Measurements from ENCODE around the gene LEKR1. TPM values are rescaled to one million over a fixed set of nuclear protein-coding genes. Genes with fewer than 3 reads are reported as not detected.
A peak's percentile ranks its signal among the peaks of the same experiment; 100 is the strongest.

The LEKR1 gene
- total and polyA plus RNA-seq, 9 of the 15 experiments (the other 6 are each of a cell fraction or from before 2014, with no cell fraction given), result 0.76 to 1.8 (median 1.2) TPM

GRCh38 chr3:156812521-156813335, 13.4 kb upstream of the LEKR1 start (continued):
- TF ChIP-seq, protein P1, sequence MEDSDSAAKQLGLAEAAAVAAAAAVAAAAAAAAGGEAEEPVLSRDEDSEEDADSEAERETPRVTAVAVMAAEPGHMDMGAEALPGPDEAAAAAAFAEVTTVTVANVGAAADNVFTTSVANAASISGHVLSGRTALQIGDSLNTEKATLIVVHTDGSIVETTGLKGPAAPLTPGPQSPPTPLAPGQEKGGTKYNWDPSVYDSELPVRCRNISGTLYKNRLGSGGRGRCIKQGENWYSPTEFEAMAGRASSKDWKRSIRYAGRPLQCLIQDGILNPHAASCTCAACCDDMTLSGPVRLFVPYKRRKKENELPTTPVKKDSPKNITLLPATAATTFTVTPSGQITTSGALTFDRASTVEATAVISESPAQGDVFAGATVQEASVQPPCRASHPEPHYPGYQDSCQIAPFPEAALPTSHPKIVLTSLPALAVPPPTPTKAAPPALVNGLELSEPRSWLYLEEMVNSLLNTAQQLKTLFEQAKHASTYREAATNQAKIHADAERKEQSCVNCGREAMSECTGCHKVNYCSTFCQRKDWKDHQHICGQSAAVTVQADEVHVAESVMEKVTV (CRISPR knock-in tag; IDR thresholded peaks at IDR 0.05), result 0 out of 2 replicates have a peak, but pooled peaks have one; percentile 39
- TF ChIP-seq MLX (CRISPR knock-in tag; conservative IDR thresholded peaks at IDR 0.05) (no peak), JUN (IDR thresholded peaks at IDR 0.05; ENCODE audit: borderline replicate concordance, low read depth, low read length) (peak; percentile 95), JUN (CRISPR knock-in tag; IDR thresholded peaks at IDR 0.05; ENCODE audit: borderline replicate concordance) (no peak), TAF15 (IDR thresholded peaks at IDR 0.05; ENCODE audit: low read depth, low read length) (no peak)

DNA sequence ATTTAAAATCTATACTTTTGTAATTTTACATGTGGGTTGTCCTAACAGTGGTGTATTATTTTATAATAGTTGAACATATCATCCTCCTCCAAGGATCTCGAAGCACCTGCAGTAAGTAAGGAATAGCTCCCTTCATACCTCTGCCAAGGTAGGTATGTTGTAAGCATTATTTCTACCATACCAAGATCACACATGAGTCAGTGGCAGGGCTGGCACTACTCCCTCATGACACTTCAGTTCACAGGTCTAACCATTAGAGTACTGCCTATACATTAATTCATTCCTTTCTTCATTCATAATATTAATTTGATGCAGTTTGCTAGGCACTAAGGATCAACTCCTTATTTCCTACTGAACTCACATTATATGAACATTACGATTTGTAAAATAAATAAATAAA, 11.9 kb upstream of the LEKR1 start:
- ChIA-PET POLR2A (no interaction called here), CTCF (ENCODE audit: low intra/inter-chr PET ratio) (no interaction called here)
- no peaks in the 10 kb centered on the region for H4K20me1 ChIP-seq (replicated peaks; ENCODE audit: control insufficient read depth, insufficient read depth, low read length)
- H3K27ac ChIP-seq (ENCODE audit: extremely low read depth, low read depth, low read length), result no peak overlapping the region
- H3K4me3 ChIP-seq, result no peak overlapping the region
- no peak overlapping the region for H2AFZ ChIP-seq (ENCODE audit: low read depth, low read length)
- H3K27me3 ChIP-seq (ENCODE audit: control insufficient read depth in 2 of 2, insufficient read depth in 2 of 2, low read length in 2 of 2), result no peaks in the 10 kb centered on the region
- intact Hi-C loops (cut with micrococcal nuclease), result loop anchor here (5.0 to 10.0 kb wide), 2 partner anchors 137 to 259 kb away; partner anchors contain the start of gene SSR3
- H3K79me2 ChIP-seq (ENCODE audit: control insufficient read depth, insufficient read depth, low read length), result no peaks in the 10 kb centered on the region
- H3K4me2 ChIP-seq (ENCODE audit: insufficient read depth, low read length), result no peak overlapping the region
- FAIRE-seq, result no peak
- no peaks in the 10 kb centered on the region for H3K9me1 ChIP-seq (ENCODE audit: control insufficient read depth, insufficient read depth, low read length)
- peaks cover 14 to 19% of the 10 kb centered on the region in 2 experiments for H3K4me1 ChIP-seq (replicated peaks in 1 of 2; ENCODE audit: control insufficient read depth in 2 of 2, insufficient read depth in 2 of 2, low read length in 2 of 2)
- WGBS (ENCODE audit: insufficient coverage, low coverage, missing lambda C conversion rate), result 70% methylated on average over 2 of the region's 2 CpGs
- DNase-seq (ENCODE audit: extremely low read depth in 1 of 4, low spot score in 3 of 4), result no peak
- no TSS peak for BruUV-seq (replicated peaks)
- no peaks in the 10 kb centered on the region for H3K36me3 ChIP-seq (ENCODE audit: control insufficient read depth, insufficient read depth, low read length)
- H3K9ac ChIP-seq (ENCODE audit: insufficient read depth in 1 of 2, low read depth in 2 of 2, low read length in 2 of 2), result no peak overlapping the region
- ATAC-seq, result no peak
- in situ Hi-C loops (cut with MboI), result no loop called here
- no peaks in the 10 kb centered on the region for H3K9me3 ChIP-seq (replicated peaks; ENCODE audit: control insufficient read depth, insufficient read depth, low read depth, low read length)
- TF ChIP-seq CBX8 (IDR thresholded peaks at IDR 0.05; ENCODE audit: borderline replicate concordance, extremely low read depth, low read depth, low read length, poor library complexity, severe bottlenecking), result no peak
- no peak for TF ChIP-seq NR2C1 (IDR thresholded peaks at IDR 0.05)
- no peak for TF ChIP-seq NR2C1 (tag; IDR thresholded peaks at IDR 0.05)
- TF ChIP-seq SRSF9 (IDR thresholded peaks at IDR 0.05; ENCODE audit: borderline replicate concordance, low read depth, low read length), result no peak
- no peak for TF ChIP-seq HNRNPUL1 (IDR thresholded peaks at IDR 0.05; ENCODE audit: low read length)
- TF ChIP-seq, protein P2, sequence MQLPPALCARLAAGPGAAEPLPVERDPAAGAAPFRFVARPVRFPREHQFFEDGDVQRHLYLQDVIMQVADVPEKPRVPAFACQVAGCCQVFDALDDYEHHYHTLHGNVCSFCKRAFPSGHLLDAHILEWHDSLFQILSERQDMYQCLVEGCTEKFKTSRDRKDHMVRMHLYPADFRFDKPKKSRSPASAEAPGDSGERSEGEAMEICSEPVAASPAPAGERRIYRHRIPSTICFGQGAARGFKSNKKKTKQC (CRISPR knock-in tag; IDR thresholded peaks at IDR 0.05), result no peak
- no peak for TF ChIP-seq ZC3H4 (CRISPR knock-in tag; IDR thresholded peaks at IDR 0.05; ENCODE audit: borderline replicate concordance)

Data from K562 (cell line).